H9 (cell line): Measurements from ENCODE around the gene SCD5. TPM values are rescaled to one million over a fixed set of nuclear protein-coding genes. Genes with fewer than 3 reads are reported as not detected.

Experiments
- DNase-seq: peaks from one replicate; pipeline ENCODE4 v3.0.0-alpha.2; 2017
- H2AFZ ChIP-seq: one replicate; pipeline ENCODE4 v1.6.1; 2013; ENCODE audit warnings: mild to moderate bottlenecking, low read length, control low read depth, moderate library complexity
- H2AK5ac ChIP-seq: 2 replicates; pipeline ENCODE4 v1.6.1; 2013; ENCODE audit warnings: low read length, control low read depth, mixed read lengths; ENCODE audit not compliant: insufficient read length
- H2BK120ac ChIP-seq: one replicate; pipeline ENCODE4 v1.6.1; 2013; ENCODE audit warnings: low read depth, mild to moderate bottlenecking, low read length, control low read depth, inconsistent platforms; ENCODE audit not compliant: poor library complexity, severe bottlenecking
- H2BK12ac ChIP-seq: 2 replicates; pipeline ENCODE4 v1.6.1; 2013; ENCODE audit warnings: low read length, control low read depth, mixed read lengths, low read depth; ENCODE audit not compliant: insufficient read length
- H2BK15ac ChIP-seq: 2 replicates; pipeline ENCODE4 v1.6.1; 2013; ENCODE audit warnings: low read depth, low read length, control low read depth
- H2BK20ac ChIP-seq: one replicate; pipeline ENCODE4 v1.6.1; 2013; ENCODE audit warnings: low read depth, mild to moderate bottlenecking, low read length, control low read depth, inconsistent platforms; ENCODE audit not compliant: poor library complexity, severe bottlenecking
- H2BK5ac ChIP-seq: 2 replicates; pipeline ENCODE4 v1.6.1; 2013; ENCODE audit warnings: low read length, control low read depth, mixed read lengths; ENCODE audit not compliant: insufficient read length
- H3K14ac ChIP-seq: 2 replicates; pipeline ENCODE4 v1.6.1; 2013; ENCODE audit warnings: low read length, control low read depth; ENCODE audit not compliant: insufficient read depth
- H3K18ac ChIP-seq: 2 replicates; pipeline ENCODE4 v1.6.1; 2013; ENCODE audit warnings: low read depth, mild to moderate bottlenecking, mixed read lengths, low read length, control low read depth; ENCODE audit not compliant: insufficient read length
- H3K23ac ChIP-seq: 2 replicates; pipeline ENCODE4 v1.6.1; 2013; ENCODE audit warnings: low read length, control low read depth, mixed read lengths, low read depth; ENCODE audit not compliant: insufficient read length
- H3K23me2 ChIP-seq: 2 replicates; pipeline ENCODE4 v1.6.1; 2013; ENCODE audit warnings: low read depth, mild to moderate bottlenecking, mixed read lengths, low read length, control low read depth; ENCODE audit not compliant: insufficient read length, poor library complexity, severe bottlenecking
- H3K27ac ChIP-seq: 2 replicates; pipeline ENCODE4 v1.5.1; 2013; ENCODE audit warnings: low read length, control low read depth, mixed read lengths, low read depth; ENCODE audit not compliant: insufficient read length
- H3K27me3 ChIP-seq: 2 replicates; pipeline ENCODE4 v1.6.1; 2013; ENCODE audit warnings: low read length, control low read depth, inconsistent platforms; ENCODE audit not compliant: insufficient read depth
- H3K4ac ChIP-seq: 2 replicates; pipeline ENCODE4 v1.6.1; 2013; ENCODE audit warnings: low read depth, mild to moderate bottlenecking, control low read depth, inconsistent platforms, low read length, moderate library complexity
- H3K4me1 ChIP-seq: 2 replicates; pipeline ENCODE4 v1.6.1; 2013; ENCODE audit warnings: low read length, control low read depth, inconsistent platforms; ENCODE audit not compliant: insufficient read depth
- H3K4me2 ChIP-seq: 2 replicates; pipeline ENCODE4 v1.6.1; 2013; ENCODE audit warnings: low read length, control low read depth, mixed read lengths; ENCODE audit not compliant: insufficient read length, insufficient read depth
- H3K56ac ChIP-seq: 2 replicates; pipeline ENCODE4 v1.6.1; 2013; ENCODE audit warnings: low read depth, mild to moderate bottlenecking, mixed read lengths, low read length, control low read depth; ENCODE audit not compliant: insufficient read length
- H3K79me1 ChIP-seq: 2 replicates; pipeline ENCODE4 v1.6.1; 2013; ENCODE audit warnings: low read depth, mild to moderate bottlenecking, moderate library complexity, low read length, control low read depth, inconsistent platforms; ENCODE audit not compliant: insufficient read depth, poor library complexity, severe bottlenecking
- H3K79me2 ChIP-seq: 2 replicates; pipeline ENCODE4 v1.6.1; 2013; ENCODE audit warnings: low read length, control low read depth, inconsistent platforms; ENCODE audit not compliant: insufficient read depth
- H3K9ac ChIP-seq: 2 replicates; pipeline ENCODE4 v1.6.1; 2013; ENCODE audit warnings: low read length, control low read depth, mixed read lengths; ENCODE audit not compliant: insufficient read length; ENCODE audit errors: extremely low read depth
- H3K9me3 ChIP-seq: one replicate; pipeline ENCODE4 v1.6.1; 2013; ENCODE audit warnings: low read depth, low read length, inconsistent platforms; ENCODE audit not compliant: control insufficient read depth
- H3T11ph ChIP-seq: one replicate; pipeline ENCODE4 v1.6.1; 2013; ENCODE audit warnings: mild to moderate bottlenecking, low read length, control low read depth, inconsistent platforms
- H4K20me1 ChIP-seq: one replicate; pipeline ENCODE4 v1.6.1; 2013; ENCODE audit not compliant: control insufficient read depth, insufficient read length, insufficient read depth
- H4K5ac ChIP-seq: 2 replicates; pipeline ENCODE4 v1.6.1; 2013; ENCODE audit warnings: low read depth, mild to moderate bottlenecking, mixed read lengths, low read length, control low read depth; ENCODE audit not compliant: insufficient read length
- H4K8ac ChIP-seq: replicated peaks from 2 replicates; pipeline ENCODE4 v1.6.1; 2013; ENCODE audit warnings: low read length, control low read depth, mixed read lengths, low read depth; ENCODE audit not compliant: insufficient read length
- H4K91ac ChIP-seq: 2 replicates; pipeline ENCODE4 v1.6.1; 2013; ENCODE audit warnings: low read depth, mild to moderate bottlenecking, moderate library complexity, mixed read lengths, low read length, control low read depth; ENCODE audit not compliant: insufficient read length
- H3K27ac Mint-ChIP-seq, 3 experiments: 2 replicates in 2 of 3; 3 replicates in 1 of 3; pipeline ENCODE4 v1.8.0; 2020 to 2021; ENCODE audit warnings: mixed read lengths in 3 of 3, mild to moderate bottlenecking in 1 of 3, moderate library complexity in 1 of 3
- H3K27me3 Mint-ChIP-seq: 2 replicates; pipeline ENCODE4 v1.8.0; 2021; ENCODE audit warnings: low read depth, mild to moderate bottlenecking, moderate library complexity, mixed read lengths
- H3K36me3 Mint-ChIP-seq, 3 experiments: 2 replicates in 2 of 3; 3 replicates in 1 of 3; pipeline ENCODE4 v1.8.0; 2020 to 2021; ENCODE audit warnings: low read depth in 3 of 3, mixed read lengths in 3 of 3; ENCODE audit not compliant: insufficient read depth in 1 of 3
- H3K4me1 Mint-ChIP-seq, 2 experiments: 2 replicates each; pipeline ENCODE4 v1.8.0; 2020; ENCODE audit warnings: mixed read lengths in 2 of 2
- H3K4me3 Mint-ChIP-seq, 2 experiments: 2 replicates in 1 of 2; 3 replicates in 1 of 2; pipeline ENCODE4 v1.8.0; 2020 to 2021; ENCODE audit warnings: mild to moderate bottlenecking in 2 of 2, mixed read lengths in 2 of 2, moderate library complexity in 1 of 2
- H3K9me3 Mint-ChIP-seq, 2 experiments: 2 replicates in 1 of 2; 3 replicates in 1 of 2; pipeline ENCODE4 v1.8.0; 2020; ENCODE audit warnings: mild to moderate bottlenecking in 2 of 2, mixed read lengths in 2 of 2, moderate library complexity in 1 of 2
- CTCF ChIP-seq: fragments of 200-600 bp; sonication (generic); conservative IDR thresholded peaks from 3 replicates; pipeline ENCODE4 v1.8.0; 2021; ENCODE audit warnings: antibody characterized with exemption, mild to moderate bottlenecking
- WGBS: extraction: QIAGEN DNeasy Blood & Tissue Kit; methylation state at CpG from one replicate; pipeline ENCODE4 v1.1.7; 2013; ENCODE audit warnings: missing lambda C conversion rate, low lambda C conversion rate, mixed read lengths; ENCODE audit not compliant: insufficient read length; ENCODE audit errors: extremely low coverage; 5-methylcytosine and 5-hydroxymethylcytosine counted together
- total RNA-seq: library from RNA; stranded (reverse); gene quantifications from 2 replicates; pipeline ENCODE4 v1.2.1, GENCODE V29; 2021

SCD5 gene
- total RNA-seq, 1 experiment from 2014 or later = 0.68 TPM

- H2BK120ac ChIP-seq = no peak overlapping the region
- H3K56ac ChIP-seq = no peak overlapping the region
- H3K27me3 Mint-ChIP-seq = peaks cover 10% of the 10 kb centered on the region
- no peaks in the 10 kb centered on the region for H3K9me3 ChIP-seq
- no peak overlapping the region for H2BK20ac ChIP-seq
- H3K27ac Mint-ChIP-seq = no peak overlapping the region
- no peaks in the 10 kb centered on the region for H3K79me1 ChIP-seq
- no peaks in the 10 kb centered on the region for H3K4me1 ChIP-seq
- no peak overlapping the region for H4K8ac ChIP-seq
- no peak overlapping the region for H2BK12ac ChIP-seq
- H3T11ph ChIP-seq = no peak overlapping the region
- H3K14ac ChIP-seq = no peak overlapping the region
- H2BK15ac ChIP-seq = no peak overlapping the region
- H3K27ac ChIP-seq = no peak overlapping the region
- H3K4ac ChIP-seq = no peak overlapping the region
- no peak overlapping the region for H2BK5ac ChIP-seq
- WGBS = no CpG with 5 or more reads among the region's 2 CpGs
- H3K4me3 Mint-ChIP-seq = no peak overlapping the region
- H3K27me3 ChIP-seq = no peaks in the 10 kb centered on the region
- no peak overlapping the region for H2AFZ ChIP-seq
- H3K9ac ChIP-seq = no peak overlapping the region
- H4K20me1 ChIP-seq = no peaks in the 10 kb centered on the region
- H3K23me2 ChIP-seq = no peaks in the 10 kb centered on the region
- DNase-seq = no peak
- no peak overlapping the region for H3K18ac ChIP-seq
- no peak overlapping the region for H3K23ac ChIP-seq
- peaks cover 0 to 6% of the 10 kb centered on the region in 2 experiments; a peak in 2 of 4 replicates for H3K4me1 Mint-ChIP-seq
- TF ChIP-seq CTCF = no peak
- H4K91ac ChIP-seq = no peak overlapping the region
- H4K5ac ChIP-seq = no peak overlapping the region
- no peaks in the 10 kb centered on the region for H3K79me2 ChIP-seq
- no peaks in the 10 kb centered on the region for H3K36me3 Mint-ChIP-seq
- no peak overlapping the region for H2AK5ac ChIP-seq
- H3K9me3 Mint-ChIP-seq = no peaks in the 10 kb centered on the region
- H3K4me2 ChIP-seq = no peak overlapping the region
Measured at GRCh38 chr4:82638479-82638878, 160.1 kb downstream of the SCD5 start.
